Mucosa of descending colon (tissue), 3 donors: ENCODE results near the gene PTPRN2. TPM values are rescaled to one million over a fixed set of nuclear protein-coding genes. Genes with fewer than 3 reads are reported as not detected.

Experiments
- ATAC-seq: fragments of 200-7000 bp; cut with Tn5 transposase; one replicate; pipeline ENCODE4 v1.9.1; 2020; ENCODE audit warnings: mild to moderate bottlenecking, moderate library complexity
- DNase-seq, 3 donors: peaks; one replicate each; pipeline ENCODE4 v3.0.0-alpha.2; 2020
- H3K36me3 ChIP-seq: fragments of 200-600 bp; one replicate; pipeline ENCODE4 v1.8.0; 2021; ENCODE audit warnings: low read depth, mild to moderate bottlenecking
- H3K4me1 ChIP-seq: fragments of 200-600 bp; one replicate; pipeline ENCODE4 v1.8.0; 2021; ENCODE audit warnings: low read depth, mild to moderate bottlenecking
- H3K4me3 ChIP-seq: fragments of 200-600 bp; one replicate; pipeline ENCODE4 v1.8.0; 2021; ENCODE audit warnings: mild to moderate bottlenecking
- H3K9me3 ChIP-seq: fragments of 200-600 bp; one replicate; pipeline ENCODE4 v1.8.0; 2021; ENCODE audit warnings: mild to moderate bottlenecking
- CTCF ChIP-seq: fragments of 200-600 bp; IDR thresholded peaks from one replicate; pipeline ENCODE4 v1.8.0; 2022; ENCODE audit warnings: antibody characterized with exemption, mild to moderate bottlenecking
- intact Hi-C, 2 donors: fragments of 100-400 bp; cut with DNase I in 1 of 2; cut with micrococcal nuclease in 1 of 2; formaldehyde crosslinking; loops; one replicate each; pipeline versions ENCODE4 v1.11.0 to v1.11.1; 2022; cut with DNase I, micrococcal nuclease
- total RNA-seq, 3 donors: library from RNA; stranded (reverse); fragmentation: NEBNext Ultra II Directional in 2 of 3; extraction: Animal tissue kit (Norgen Biotek cat#: 25700) in 2 of 3; gene quantifications; one replicate each; pipeline versions ENCODE4 v1.2.1 to v1.2.4, GENCODE V29; 2021 to 2023
- donor health status: DM: no; HTN: no; CAD: no; lungs with moderate emphysema.
- donor health status: DM: no; HTN: no; CAD: no.
- donor health status: DM: no; HTN: yes; CAD: no.

Gene PTPRN2
- total RNA-seq, 3 donors from 2014 or later, result 12.5 to 28.0 (median 26.2) TPM

GRCh38 chr7:157889480-157889879, 698.1 kb downstream of the PTPRN2 start:
- ATAC-seq (no peak), DNase-seq (no peak)
- Histone ChIP-seq H3K9me3 (no peaks in the 10 kb centered on the region), H3K4me3 (no peak overlapping the region), H3K36me3 (no peaks in the 10 kb centered on the region), H3K4me1 (no peaks in the 10 kb centered on the region)
- TF ChIP-seq CTCF, result no peak
- intact Hi-C loops, result no loop called here

GRCh38 chr7:157888579-157888978, 699.0 kb downstream of the PTPRN2 start:
- intact Hi-C loops, result no loop called here
- ATAC-seq, result no peak
- Histone ChIP-seq H3K4me1 (no peaks in the 10 kb centered on the region), H3K4me3 (no peak overlapping the region), H3K36me3 (no peaks in the 10 kb centered on the region), H3K9me3 (no peaks in the 10 kb centered on the region)
- no peak for DNase-seq
- no peak for TF ChIP-seq CTCF

- ATAC-seq (no peak), DNase-seq (no peak)
- Histone ChIP-seq H3K36me3 (no peaks in the 10 kb centered on the region), H3K4me3 (no peak overlapping the region), H3K9me3 (no peaks in the 10 kb centered on the region), H3K4me1 (no peaks in the 10 kb centered on the region)
- intact Hi-C loops, result no loop called here
- no peak for TF ChIP-seq CTCF
Observed at GRCh38 chr7:157887400-157887799, 700.2 kb downstream of the PTPRN2 start.

- no peaks in the 10 kb centered on the region for H3K9me3 ChIP-seq
- H3K4me1 ChIP-seq, result no peaks in the 10 kb centered on the region
- no peak for DNase-seq
- ATAC-seq, result no peak
- no peak for TF ChIP-seq CTCF
- no peaks in the 10 kb centered on the region for H3K36me3 ChIP-seq
- H3K4me3 ChIP-seq, result no peak overlapping the region
- intact Hi-C loops, result no loop called here
Observed at GRCh38 chr7:157886711-157887110, 700.9 kb downstream of the PTPRN2 start.

GRCh38 chr7:157886266-157886665, 701.4 kb downstream of the PTPRN2 start:
- DNase-seq (no peak), ATAC-seq (no peak)
- intact Hi-C loops, result no loop called here
- Histone ChIP-seq H3K4me1 (no peaks in the 10 kb centered on the region), H3K9me3 (no peaks in the 10 kb centered on the region), H3K36me3 (no peaks in the 10 kb centered on the region), H3K4me3 (no peak overlapping the region)
- TF ChIP-seq CTCF, result no peak

GRCh38 chr7:157885140-157885539, 702.5 kb downstream of the PTPRN2 start:
- Histone ChIP-seq H3K36me3 (no peaks in the 10 kb centered on the region), H3K9me3 (no peaks in the 10 kb centered on the region), H3K4me1 (no peaks in the 10 kb centered on the region), H3K4me3 (no peak overlapping the region)
- intact Hi-C loops, result no loop called here
- DNase-seq, result peak in 1 of 3 donors; percentile 33
- no peak for TF ChIP-seq CTCF
- ATAC-seq, result no peak
